HuH-7.5 (cell line): ENCODE data around the gene TGFBR3.

Experiments
- DNase-seq: peaks from one replicate; pipeline ENCODE4 v3.0.0; 2011; ENCODE audit warnings: low spot score

TGFBR3 gene

DNA sequence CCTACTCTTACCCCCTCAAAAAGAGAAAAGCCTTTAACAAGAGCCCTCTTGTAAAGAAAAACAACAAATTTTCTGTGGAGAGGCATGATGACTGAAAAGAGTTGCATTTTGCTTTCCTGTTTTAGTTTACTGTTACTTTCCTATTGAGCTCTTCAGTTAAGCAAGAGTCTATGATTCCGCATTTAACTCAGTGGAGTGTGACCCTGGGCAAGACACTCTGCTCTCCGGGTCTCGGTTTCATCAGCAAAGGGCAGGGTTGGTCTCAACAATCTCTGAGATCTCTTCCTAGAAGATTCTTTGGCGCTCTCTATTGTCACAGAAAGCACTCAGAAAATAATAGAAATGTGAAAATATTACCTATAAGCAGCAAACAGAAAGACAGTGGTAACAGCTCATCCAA is 175.7 kb downstream of the TGFBR3 start:
- DNase-seq, result no peak

DNA sequence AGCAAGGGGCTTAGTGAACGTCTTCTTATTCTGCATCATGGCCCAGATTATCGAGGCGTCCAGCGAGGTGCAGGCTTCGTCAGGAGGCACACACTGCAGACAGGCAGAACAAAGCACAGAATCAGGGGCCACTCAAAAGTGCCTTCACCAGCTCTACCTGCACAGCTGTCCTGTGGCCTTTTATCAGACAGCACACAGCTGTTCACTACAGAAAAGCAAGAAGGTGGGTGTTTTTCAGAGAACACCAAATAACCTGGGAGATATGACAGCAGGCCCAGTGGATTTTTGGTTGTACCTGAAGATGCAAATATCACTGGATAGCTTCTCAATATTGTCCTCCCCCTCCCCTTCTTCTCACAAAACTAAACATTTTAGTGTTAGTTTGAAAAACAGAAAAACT is 177.3 kb downstream of the TGFBR3 start:
- DNase-seq, result no peak

DNA sequence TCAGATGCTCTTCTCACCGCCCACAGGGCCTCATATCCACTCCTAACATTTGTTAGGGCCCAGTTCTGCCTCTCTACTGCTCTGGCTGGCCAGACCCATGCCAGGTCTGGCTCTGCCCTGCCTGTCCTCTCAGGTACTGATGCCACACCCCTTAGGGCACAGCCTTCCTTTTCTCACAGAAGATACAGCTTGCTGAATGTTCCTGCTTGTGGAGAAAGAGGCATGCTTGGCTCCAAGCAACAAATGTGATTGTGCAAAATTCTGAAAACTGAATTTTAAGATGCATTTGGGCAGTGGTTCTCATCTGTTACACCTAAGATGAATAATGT is 178.1 kb downstream of the TGFBR3 start:
- DNase-seq, result no peak

DNA sequence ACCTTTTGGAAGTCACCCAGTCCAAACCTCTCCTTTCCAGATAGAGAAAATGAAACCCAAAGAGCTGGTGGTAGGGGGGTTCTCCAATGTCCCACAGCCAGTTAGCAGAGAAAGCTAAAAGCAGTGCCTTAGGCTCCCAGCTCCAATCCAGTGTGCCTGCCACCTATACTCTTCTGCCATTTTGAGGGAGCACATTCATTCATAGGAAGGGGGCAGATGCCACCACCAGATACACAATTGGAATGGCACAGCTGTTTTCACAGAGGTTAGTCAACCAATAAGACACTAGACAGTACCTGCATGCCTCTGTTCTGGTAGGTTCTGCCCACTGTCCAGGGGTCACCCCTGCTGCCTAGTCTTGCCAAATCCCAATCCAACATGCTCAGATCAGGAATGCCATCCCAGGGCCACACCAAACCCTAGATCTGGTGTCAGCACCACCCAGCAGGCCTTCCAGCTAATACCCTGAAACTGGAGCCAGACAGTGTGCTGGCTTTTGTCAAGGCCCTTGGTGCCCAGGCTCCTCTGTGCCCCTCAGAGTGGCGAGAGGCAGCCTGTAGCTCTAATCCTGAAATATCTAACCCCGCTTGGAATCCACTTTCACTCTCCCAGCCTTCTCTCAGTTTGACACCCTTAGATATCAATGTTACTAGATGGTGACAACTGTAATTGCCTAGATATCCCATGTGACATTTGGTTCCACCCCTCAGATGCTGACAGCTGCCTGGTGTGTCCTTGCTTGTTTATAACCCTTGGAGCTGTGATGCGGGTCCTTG is 178.6 kb downstream of the TGFBR3 start:
- no peak for DNase-seq

DNA sequence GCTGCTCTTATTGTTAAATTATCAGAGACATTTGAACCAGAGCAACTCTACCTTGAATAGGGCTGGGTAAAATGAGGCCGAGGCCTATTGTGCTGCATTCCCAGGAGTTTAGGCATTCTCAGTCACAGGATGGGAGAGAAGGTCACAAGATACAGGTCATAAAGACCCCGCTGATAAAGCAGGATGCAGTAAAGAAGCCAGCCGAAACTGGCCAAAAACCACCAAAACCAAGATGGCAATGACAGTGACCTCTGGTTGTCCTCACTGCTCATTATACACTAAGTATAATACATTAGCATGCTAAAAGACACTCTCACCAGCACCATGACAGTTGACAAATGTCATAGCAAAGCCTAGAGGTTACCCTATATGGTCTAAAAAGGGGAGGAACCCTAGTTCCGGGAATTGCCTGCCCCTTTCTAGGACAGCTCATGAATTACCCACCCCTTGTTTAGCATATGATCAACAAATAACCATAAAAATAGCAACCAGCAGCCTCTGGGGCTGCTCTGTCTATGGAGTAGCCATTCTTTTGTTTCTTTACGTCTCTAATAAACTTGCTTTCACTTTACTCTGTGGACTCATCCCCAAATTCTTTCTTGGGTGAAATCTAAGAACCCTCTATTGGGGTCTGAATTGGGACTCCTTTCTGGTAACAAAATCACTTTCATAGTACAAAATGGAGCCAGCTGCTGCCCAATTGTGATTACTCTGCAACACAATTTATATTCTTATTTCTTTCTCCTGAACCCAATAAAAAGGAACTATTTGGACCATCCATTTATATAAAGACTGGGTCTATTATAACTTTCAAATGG is 179.6 kb downstream of the TGFBR3 start:
- DNase-seq, result no peak

DNA sequence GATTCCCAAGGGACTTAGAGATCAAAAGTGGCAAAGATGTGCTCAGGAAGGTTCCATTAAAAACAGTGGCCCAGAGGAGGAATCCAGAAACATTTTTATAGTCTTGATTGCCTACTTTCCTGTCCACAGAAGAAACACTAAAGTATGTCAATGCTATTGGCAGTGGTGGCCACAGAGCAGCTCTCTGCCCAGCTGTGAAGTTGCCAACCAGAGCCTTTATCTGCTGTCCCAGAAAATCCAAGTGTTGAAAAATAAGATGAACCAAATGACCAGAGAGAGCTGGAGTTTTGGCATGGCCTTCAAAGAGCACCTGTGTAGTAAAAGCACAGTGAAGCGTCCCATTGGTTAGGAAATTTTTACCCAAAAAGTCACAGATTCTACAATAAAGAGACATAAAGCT is 181.2 kb downstream of the TGFBR3 start:
- DNase-seq, result no peak

DNA sequence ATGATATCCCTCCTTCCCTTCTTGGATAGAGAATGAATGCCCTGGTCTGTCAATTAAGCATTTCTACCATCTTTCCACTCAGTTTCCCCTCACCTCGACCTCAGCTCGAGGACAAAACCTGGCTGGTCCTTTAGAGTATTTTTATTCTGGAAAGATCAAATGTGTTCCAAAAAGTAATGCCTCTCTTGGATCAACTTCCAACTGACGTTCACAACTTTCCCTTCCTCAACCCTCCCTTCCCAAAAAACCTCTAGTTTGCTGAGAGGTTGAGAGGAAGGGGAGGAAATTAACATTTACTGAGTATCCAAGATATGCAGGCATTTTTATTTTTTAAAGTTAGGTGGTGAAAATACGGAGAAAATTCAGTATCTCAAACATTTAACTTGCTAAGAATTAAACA is 182.9 kb downstream of the TGFBR3 start:
- no peak for DNase-seq

DNA sequence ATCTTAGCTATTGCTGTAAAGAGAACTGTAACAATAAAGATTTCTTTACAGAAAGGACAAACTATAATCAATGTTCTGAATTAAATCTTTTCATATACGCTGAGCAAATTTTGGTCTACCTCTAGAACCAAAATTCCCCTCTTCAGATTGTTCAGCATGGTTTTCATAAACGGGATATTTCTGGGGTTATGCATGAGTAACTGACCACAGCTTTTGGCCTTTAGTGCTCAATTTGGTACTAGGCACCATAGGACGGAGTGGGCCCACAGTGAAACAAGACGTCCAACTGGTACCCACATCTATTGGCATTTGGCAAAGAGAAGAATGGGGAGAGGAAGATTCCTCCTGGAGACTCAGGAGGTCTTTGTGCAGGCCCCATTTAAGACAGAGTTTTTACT is 184.5 kb downstream of the TGFBR3 start:
- no peak for DNase-seq

DNA sequence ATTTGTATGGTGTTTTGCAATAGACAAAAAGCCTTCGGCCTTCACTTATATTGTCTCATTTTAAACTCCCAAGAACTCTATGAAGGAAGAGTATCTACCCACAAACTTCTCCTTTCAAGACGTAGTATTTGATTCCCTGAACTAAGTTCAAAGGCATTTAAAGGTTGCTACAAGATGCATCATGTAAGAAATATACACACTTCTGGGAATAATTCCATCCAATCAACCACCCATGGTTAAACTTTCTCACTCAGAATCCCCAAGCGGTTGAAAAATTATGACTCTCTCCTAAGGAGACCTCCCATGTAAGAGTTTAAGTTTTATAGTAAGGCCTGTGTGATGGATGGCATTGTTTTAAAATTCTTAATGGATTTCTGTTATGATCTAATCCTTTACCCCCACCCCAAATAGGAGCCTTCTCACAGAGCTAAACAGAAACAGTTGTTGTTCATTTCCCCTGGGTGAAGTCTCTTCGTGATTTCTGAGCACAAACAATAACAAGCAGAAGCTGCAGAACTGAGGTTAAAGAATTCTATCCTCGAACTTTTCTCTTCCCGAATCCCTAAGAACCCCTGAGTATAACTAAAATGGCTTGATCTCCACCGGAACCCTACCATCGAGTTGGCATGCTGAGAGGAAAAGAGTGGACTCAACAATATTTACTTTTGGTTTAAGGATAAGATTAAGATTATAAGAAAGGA is 185.0 kb downstream of the TGFBR3 start:
- DNase-seq, result no peak

DNA sequence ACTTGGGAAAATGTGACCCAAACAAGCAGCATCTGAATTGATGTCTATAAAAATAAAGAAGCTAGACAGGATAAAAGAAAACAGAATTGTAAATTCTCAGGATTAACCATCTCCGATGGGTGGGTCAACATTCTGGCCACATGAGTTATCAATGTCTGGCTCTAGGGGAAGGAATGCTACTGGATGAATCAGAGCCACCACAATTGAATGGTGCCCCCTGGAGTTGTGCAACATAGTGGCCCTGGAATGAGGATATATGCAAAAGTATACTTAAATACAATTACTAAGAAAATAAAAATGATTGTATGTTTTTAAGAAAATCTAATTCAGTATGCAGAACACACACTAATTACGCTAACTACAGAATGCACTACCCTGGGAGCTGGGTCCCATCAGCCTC is 185.6 kb downstream of the TGFBR3 start:
- DNase-seq, result no peak

DNA sequence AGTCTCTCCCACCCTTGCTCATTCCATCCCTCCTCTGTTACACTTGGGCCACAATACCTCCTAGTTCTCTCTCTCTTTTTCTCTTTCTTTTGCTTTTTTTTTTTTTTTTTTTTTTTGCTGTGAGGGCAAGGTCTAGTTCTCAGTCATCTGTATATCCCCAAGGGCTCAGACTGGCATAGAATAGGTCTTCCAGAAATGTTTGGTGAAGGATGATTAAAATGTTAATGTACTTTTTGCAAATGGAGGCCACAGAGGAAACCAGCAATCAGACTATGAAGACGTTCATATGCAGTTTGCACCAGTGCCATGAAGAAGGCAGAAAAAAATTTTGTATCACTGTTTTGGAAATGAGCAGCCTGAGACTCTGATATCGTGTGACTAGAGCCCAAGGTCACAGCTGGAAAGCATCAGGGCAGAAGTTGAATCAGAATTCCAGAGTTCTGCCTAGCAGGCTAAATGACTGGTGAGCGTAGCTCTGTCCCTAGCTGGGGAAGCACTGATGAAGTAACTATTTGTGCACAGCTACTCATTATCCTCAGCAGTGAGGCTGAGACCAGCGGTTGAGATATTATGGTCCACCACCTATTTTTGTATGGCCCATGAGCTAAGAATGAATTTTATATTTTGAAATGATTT is 186.5 kb downstream of the TGFBR3 start:
- DNase-seq, result no peak

DNA sequence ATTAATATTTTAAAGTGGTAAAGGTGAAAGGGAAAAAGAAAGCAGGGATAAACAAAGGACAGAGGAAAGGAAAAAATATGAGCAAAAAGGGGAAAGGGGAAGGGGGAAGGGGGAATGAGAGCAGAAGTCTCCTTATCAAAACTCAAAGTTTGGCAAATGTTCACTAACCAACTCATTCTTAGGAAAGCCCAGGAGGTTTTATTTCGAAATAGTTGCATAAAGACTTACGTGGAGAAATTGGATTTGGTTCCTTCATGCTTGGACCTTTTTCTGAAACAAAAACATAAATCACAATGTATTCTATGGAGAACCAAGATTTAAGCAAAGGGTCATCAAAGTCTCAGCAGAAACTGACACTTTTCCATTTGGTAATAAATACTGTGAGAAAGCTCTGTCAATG is 188.1 kb downstream of the TGFBR3 start:
- no peak for DNase-seq

DNA sequence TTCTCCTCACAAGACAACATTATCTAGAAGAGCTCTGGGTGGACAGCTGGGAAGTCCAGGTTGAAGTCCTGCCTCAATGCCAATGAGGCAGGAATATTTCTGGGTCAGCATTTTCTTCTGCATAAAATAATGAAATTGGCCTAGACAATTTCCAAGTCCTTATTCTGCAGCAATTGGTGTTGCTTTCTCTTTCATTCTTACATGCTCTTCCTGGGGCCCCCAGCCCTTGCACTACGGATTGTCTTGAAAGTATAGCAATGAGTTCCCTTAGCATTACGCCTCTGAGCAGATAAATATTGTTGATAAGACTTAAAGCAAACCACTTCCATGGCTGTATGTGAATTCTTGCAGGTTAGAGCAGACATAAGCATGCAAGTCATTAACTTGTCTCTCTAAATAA is 188.5 kb downstream of the TGFBR3 start:
- DNase-seq, result no peak

DNA sequence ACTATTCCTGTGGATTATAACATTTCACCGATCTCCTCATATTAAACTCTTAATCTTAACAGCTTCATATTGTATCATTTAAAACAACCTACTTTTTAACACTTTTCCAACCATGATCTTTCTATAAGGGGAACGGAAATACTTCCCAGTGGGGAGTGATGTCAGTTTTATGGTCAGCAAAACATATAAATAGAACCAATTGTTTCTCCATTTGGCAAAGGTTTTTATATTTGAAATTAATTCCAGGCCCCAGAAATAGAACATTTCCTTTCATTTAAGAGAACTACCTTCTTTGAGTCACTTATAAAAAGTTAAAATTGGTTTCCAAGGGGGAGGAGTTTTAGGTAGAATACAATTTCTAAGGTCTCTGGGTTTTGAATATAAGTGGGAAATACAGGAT is 189.6 kb downstream of the TGFBR3 start:
- no peak for DNase-seq

DNA sequence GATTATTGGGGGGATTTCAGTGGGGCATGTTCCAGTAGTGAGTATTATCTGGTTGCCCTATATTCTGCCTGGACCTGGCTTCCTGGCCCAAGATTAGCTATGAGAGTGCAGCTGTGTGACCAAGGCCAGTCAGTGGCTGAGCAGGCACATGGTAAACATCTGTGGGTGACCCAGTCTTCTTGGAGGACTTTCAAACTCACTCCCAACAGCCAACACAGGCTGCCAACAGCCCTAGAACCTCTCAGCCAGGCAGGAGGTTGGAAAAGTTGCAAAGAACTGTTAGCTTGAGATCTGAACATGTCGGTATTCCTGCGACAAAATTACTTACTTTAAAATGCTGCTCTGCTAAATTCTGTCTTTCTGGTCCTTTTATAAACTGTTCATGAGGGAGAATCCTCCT is 192.4 kb downstream of the TGFBR3 start:
- no peak for DNase-seq

DNA sequence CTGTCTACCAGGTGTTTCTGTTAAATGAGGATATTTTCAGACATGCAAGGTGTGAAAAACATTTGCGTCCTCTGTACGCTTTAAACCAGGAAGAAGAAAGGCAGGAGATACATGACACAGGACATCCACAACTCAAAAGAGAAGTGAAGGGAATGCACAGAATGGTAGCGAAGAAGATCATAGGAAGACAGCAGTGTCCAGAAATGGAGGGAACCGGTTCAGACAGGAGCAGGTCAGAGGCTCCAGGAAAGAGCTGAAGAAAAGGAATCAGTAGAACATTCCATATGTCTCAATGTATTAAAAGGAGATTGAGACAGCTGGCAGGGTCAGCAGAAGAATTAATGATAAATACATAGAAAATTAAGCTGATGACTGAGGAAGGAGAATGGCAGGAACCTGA is 194.4 kb downstream of the TGFBR3 start:
- DNase-seq, result no peak

DNA sequence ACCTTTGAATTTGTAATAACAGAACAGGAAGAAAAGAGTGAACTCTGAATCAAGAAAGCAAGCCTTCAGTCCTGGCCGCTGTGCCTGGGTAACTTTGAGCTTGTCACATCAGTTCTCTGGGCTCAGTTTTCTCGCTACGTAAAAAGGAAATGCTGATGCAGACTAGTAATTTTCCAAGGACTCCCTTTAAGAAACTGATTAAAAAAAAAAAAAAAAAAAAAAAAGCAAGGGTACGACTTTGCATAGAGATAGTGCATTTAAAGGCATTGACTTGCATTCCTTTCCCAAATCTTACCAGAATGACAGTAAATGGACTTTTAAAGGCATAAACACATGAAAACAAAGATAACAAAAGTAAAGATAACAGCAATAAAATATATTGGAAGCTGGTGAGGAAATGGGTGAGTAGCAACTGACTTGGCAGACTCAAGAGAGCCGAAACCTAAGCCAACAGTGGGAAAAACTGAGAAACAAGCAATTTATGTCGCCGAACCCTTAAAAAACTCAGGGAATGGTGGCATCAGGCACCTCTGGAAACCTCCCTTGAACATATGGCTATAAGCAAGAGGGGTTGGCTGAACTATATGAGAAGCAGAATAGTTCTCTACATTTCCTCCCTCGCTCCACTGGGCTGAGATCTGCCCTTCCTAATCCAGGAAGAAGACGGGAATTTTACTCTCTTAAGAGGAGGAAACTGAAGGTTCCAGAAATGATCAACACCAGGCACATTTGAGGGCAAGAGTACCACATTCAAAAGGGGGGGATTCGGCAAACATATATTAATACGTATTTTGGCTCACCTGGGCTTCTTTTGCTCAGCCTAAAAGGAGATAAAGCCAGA is 196.1 kb downstream of the TGFBR3 start:
- no peak for DNase-seq

DNA sequence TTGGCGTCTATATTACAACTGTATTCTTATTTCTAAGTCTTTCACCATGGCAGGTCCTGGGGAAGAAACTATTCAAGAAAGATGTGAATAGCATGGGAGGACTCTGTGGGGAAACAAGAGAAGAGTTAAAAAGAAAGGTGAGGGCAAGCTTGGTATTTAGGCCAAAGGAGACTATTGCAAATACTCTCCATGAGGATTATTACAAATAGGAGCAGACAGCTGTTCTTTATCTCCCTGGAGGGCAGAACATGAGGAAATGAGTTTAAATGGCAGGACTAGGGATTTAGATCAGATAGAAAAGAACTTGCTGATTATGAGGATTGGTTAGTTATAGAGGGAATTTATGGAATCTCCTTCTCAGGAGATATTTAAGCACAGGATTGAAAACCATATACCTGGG is 198.5 kb downstream of the TGFBR3 start:
- DNase-seq, result no peak

DNA sequence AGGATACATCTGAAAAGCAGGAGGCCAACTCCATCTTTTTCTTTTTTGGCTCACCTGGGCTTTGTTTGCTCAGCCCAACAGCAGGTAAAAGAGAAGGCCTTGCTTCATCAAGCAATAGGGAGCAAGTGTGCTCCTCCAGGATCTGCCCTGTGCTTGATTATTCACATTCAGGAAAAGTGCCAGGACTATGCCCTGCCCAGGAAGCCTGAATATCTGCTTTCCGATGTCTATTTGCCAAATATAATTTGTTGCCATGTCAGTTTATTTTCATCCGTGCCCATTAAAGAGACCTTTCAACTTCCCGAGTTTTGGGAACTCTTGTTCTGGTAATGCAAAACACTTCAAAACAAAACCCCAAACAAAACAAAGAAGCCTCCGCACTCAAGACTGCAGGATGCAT is 200.0 kb downstream of the TGFBR3 start:
- DNase-seq, result no peak

DNA sequence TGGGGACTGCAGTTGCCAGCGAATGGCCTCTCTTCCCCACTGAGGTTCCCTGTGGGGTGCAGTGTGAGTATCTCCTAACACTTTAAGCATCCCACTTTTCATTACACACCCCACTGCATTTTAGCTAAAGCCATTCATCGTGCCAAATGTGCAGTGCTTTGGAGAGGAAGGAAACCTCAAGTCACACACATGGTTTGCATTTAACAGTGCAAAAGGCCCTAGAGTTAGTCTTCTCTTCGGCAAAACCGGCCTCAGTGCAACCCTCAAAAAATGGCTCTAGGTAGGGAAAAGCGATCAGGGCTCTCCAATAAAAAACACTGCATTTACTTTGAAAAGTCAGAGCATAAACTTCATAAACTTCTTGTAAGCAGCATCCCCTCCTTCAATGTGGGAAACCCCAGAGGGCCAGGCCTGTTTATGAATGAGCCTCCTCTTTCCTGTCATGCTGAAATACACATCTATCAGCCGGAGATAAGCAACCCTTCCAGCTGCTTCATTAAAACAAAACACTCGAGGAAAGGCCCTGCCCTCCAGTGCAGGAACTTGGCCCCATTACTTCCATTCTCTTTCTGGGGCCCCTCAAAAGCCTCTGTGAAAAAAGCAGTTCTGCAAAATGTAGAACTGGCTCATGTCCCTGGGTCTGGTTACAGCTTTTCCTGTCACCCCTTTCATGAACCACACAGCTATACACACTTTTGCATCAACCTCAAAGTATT is 201.3 kb downstream of the TGFBR3 start:
- no peak for DNase-seq

DNA sequence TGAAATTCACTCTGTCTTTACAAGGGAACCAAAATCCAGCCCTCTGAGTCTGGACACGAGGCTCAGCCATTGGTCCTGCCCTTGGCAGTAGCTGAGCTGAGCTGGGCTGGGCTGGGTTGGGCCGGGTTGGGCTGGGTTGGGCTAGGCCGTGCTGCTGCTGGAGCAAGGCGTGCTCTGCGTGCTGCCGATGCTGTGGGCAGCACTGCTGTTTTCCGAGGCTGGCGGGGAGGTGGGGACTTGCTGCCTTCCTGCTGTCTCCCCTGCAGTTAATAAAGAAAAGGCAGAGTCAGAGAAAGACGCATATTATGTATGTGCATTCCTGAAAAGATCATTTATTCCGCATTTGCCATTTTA is 202.4 kb downstream of the TGFBR3 start:
- DNase-seq, result no peak
